T-helper 2 cell (primary cell): ENCODE measurements around the gene HIP1.

Source experiments
- DNase-seq, 5 experiments: peaks; one replicate each; pipeline versions ENCODE4 v3.0.0 to v3.0.0-alpha.2; 2012 to 2022

Gene HIP1

DNA sequence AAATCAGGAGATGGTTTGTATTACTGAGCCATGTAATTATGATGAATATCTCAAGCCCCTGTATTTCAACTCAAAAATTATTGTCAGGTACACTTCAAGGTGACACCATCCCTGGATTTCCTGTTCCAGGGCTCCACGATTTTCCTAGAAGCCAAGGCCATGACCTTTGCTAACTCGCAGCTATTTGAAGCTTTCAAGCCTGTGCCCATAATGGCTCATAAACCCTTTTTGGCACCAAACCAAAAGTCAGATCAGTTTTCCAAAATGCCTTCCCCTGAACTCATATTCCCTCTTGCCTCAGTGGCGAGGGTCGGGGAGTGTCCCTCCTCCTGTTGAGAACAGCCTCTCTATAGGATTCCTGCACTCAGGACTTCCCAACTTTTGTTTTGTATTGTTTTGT lies 70.8 kb downstream of the HIP1 start:
- no peak for DNase-seq

GRCh38 chr7:75663302-75663907 lies 75.3 kb downstream of the HIP1 start:
- DNase-seq: peak in 1 of 5 experiments; percentile 10

DNA sequence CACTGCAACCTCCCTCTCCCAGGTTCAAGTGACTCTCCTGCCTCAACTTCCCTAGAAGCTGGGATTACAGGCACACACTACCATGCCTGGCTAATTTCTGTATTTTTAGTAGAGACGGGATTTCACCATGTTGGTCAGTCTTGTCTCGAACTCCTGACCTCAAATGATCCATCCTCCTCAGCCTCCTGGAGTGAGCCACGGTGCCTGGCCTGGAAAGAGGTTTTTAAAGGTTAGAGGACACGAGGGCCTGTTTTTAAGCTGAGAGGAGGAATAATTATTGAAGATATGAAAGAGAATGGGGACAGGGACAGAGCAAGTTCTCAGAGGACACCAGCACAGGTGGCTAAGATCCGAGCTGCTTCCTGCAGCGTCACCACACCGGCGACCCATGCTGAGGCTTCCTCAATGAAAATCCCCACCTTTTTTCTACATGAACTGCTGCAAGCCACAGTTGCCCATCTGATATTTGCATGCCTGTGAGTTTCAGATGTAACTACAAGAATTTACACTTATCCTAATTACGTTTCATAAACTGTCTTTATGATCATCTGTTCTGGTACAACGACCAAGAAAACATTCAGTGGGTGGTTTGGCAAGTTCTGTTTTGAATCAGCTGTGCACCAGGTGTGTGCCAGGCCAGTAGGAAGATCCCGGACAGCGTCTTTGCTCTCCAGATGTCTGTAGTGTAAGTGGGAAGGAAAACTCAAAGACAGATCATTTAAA lies 76.0 kb downstream of the HIP1 start:
- peak in 1 of 5 experiments; percentile 62 for DNase-seq

DNA sequence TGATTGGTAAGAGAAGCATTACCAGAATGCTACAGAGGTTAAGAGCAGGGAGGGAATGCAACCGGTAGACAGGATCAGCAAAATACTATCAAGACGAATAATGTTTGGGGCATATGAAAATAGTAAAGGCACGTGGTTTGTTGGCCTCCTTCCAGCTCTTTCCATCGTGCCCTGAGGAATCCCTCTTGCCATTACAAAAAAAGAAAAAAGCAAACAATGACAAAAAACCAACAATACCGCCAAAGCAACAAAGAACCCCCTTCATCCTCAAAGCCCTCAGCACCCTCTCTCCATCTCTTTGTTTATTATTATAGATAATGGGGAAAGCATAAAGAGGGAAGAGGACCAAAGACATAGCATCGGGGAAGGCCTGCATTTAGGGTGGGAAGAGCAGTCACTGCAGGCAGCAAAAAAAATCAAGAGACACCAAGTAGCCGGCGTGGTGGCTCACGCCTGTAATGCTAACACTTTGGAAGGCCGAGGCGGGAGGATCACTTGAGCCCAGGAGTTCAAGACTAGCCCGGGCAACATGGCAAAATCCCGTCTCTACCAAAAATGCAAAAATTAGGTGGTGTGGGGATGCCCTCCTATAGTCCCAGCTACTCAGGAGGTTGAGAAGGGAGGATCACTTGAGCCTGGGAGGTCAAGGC lies 78.0 kb downstream of the HIP1 start:
- no peak for DNase-seq

GRCh38 chr7:75658802-75659201 lies 79.9 kb downstream of the HIP1 start:
- no peak for DNase-seq

DNA sequence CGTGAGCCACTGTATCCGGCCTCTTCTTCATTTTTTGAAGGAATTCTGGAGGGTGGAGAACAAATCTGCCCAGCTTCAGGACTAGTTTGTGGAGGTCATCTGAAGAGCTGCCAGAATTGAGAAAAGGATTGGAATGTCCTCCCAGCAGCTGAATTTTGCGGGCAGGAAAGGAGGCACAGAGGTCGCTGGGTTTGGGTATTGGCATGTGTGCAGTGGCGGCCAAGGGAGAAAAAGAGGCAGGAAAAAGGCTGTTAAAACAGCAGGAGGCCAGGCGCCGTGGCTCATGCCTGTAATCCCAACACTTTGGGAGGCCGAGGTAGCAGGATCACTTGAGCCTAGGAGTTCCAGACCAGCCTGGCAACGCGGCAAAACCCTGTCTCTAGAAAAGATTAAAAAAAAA lies 80.4 kb downstream of the HIP1 start:
- DNase-seq: no peak

- no peak for DNase-seq
Measured at GRCh38 chr7:75657866-75658265, 80.9 kb downstream of the HIP1 start.

- DNase-seq: no peak
Measured at GRCh38 chr7:75656740-75657139, 82.0 kb downstream of the HIP1 start.

- DNase-seq: no peak
Measured at GRCh38 chr7:75655536-75655935, 83.2 kb downstream of the HIP1 start.

DNA sequence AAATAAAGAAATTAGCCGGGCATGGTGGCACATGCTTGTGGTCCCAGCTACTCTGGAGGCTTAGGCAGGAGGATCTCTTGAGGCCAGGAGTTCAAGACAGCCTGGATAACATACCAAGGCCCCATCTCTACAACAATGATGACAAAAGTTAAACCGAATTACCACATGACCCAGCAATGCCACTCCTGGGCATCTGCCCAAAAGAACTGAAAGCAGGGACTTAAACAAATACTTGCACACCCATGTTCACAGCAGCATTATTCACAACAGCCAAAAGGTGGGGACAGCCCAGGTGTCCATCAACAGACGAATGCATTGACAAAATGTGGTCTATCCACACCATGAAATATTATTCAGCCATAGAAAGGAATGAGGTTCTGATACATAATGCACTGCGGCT lies 83.9 kb downstream of the HIP1 start:
- DNase-seq: no peak

DNA sequence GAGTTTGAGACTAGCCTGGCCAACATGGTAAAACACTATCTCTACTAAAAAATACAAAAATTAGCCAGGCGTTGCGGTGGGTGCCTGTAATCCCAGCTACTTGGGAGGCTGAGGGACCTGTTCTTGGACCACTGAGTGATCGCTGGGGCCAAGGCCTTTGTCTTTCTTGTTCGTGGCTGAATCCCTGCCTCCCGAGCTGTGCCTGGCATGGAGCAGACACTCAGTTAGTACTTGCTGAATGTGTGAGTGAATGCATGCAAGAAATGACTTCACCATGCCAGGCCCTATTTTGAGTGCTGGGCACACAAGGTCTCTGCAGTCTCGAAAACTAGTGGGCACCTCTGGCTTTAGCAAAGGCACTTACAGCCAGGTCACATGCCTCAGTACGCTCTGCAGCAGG lies 85.1 kb downstream of the HIP1 start:
- no peak for DNase-seq

DNA sequence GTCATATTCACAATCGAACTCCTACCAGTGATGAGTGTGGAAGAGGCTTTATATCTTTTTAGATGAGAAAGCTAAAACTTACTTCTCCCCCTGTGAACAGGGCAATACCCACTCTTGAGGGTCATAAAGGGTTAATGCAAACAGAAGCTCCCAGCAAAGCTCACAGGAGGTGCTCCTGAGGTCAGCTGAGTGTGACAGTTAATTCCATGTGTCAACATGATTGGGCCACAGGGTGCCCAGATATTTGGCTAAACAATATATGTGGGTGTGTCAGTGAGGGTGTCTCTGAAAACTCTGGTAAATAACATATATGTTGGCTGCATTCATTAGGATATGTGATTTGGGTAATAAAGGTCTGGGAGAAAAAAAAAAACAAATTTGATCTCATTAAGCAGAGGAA lies 86.0 kb downstream of the HIP1 start:
- no peak for DNase-seq

DNA sequence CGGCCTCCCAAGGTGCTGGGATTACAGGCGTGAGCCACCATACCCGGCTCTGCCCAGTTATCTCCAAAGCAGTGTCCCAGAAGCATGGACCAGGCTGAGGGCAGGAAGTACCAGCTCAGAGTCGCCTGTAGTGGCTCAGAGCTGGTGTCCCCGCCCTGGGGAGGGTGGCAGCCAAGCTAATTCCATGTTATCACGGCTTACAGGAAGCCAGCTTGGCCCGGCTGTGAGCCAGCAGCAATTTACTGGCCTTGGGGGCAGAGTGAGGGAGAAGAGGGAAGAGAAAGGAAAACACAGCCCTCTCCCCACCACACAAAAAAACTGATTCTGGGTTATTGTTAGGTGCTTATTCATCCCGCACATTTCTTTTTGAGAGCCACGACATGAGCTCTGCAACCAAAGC lies 88.1 kb downstream of the HIP1 start:
- no peak for DNase-seq

- DNase-seq: no peak
Measured at GRCh38 chr7:75650062-75650461, 88.7 kb downstream of the HIP1 start.

GRCh38 chr7:75649462-75649861 lies 89.3 kb downstream of the HIP1 start:
- no peak for DNase-seq

- no peak for DNase-seq
Measured at GRCh38 chr7:75647709-75648438, 90.9 kb downstream of the HIP1 start.

DNA sequence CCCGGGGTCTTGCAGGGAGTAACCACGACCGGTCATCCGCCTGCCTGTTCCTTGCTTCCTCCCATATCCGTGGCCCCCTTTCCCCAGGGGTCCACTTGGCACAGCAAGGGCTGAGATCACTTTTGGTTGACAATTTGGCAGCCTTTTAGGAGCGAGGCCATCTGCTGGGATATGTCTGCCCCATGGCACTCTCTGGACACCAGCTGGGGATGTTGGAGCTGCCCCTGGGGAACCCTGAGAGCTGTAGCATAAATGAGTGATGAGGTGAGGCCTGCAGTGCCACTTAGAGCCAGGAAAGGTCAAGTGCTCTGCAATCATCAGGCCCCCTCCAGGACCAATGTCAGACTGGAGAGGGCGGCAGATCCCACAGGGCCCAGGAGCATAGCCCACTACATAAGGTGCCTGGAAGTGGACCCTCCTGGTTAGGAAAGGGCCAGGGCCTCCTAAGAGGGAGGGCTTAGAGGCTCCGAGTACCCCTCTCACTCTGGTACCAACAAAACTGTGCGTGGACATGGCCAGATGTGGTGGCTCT lies 92.1 kb downstream of the HIP1 start:
- DNase-seq: no peak

GRCh38 chr7:75645570-75645969 lies 93.2 kb downstream of the HIP1 start:
- no peak for DNase-seq

- DNase-seq: no peak
Measured at GRCh38 chr7:75644589-75644988, 94.2 kb downstream of the HIP1 start.

- DNase-seq: peak; percentile 15 to 84 (median 44)
Measured at GRCh38 chr7:75642810-75643486, 95.8 kb downstream of the HIP1 start.

DNA sequence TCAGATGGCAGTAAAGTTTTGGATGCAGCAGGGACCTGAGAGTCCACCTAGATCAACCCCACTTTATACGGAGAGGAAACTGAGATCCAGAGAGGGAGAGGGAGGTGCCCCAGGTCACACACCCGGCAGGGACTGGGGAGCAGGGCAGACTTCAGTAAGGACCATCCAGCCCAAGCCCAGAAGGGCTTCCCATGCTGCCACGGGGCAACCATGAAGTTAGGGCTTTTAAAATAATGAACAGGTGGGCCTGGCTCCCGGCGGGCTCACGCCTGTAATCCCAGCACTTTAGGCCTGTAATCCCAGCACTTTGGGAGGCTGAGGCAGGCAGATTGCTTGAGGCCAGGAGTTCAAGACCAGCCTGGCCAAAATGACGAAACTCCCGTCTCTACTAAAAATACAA lies 98.5 kb downstream of the HIP1 start:
- no peak for DNase-seq

DNA sequence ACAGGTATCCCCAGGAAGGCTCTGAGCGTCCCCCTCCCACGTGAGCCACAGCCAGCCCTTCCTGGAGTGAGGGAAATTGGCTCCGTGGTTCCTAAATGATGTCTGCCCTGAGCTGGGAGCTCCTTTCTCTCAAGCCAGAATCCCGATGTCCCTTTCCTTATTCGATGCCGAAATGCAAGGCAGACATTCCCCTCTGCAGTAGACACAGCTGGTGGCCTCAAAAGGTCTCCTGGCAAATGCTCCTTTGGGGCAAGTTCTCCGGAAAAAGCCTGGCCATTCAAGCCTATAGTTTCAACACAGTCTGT lies 98.9 kb downstream of the HIP1 start:
- DNase-seq: no peak
